NB4 (cell line): ENCODE measurements around the gene TCF4.

Source experiments
- DNase-seq: peaks from one replicate; pipeline ENCODE4 v3.0.0; 2010; ENCODE audit warnings: low read depth
- H3K4me3 ChIP-seq: one replicate; pipeline ENCODE4 v1.5.1; 2011; ENCODE audit warnings: mild to moderate bottlenecking, low read depth, low read length, moderate library complexity
- CTCF ChIP-seq: IDR thresholded peaks from one replicate; pipeline ENCODE4 v1.5.1; 2012; ENCODE audit warnings: low read depth, low read length
- MAX ChIP-seq: IDR thresholded peaks from 2 replicates; pipeline ENCODE4 v1.6.1; 2011; ENCODE audit warnings: low read depth, low read length
- MYC ChIP-seq: IDR thresholded peaks from 2 replicates; pipeline ENCODE4 v1.6.1; 2011; ENCODE audit warnings: low read depth, low read length
- POLR2A ChIP-seq: IDR thresholded peaks from 2 replicates; pipeline ENCODE4 v1.6.1; 2011; ENCODE audit warnings: mild to moderate bottlenecking; ENCODE audit not compliant: insufficient read length; ENCODE audit errors: extremely low read depth

Gene TCF4

GRCh38 chr18:55280503-55280902 lies 307.5 kb downstream of the TCF4 start:
- H3K4me3 ChIP-seq, result no peak overlapping the region
- no peak for TF ChIP-seq CTCF
- no peak for DNase-seq

GRCh38 chr18:55275039-55275901 lies 312.7 kb downstream of the TCF4 start:
- TF ChIP-seq MYC (no peak), POLR2A (no peak), MAX (no peak), CTCF (no peak)
- DNase-seq, result peak; percentile 24
- H3K4me3 ChIP-seq, result no peak overlapping the region

GRCh38 chr18:55272510-55273243 lies 315.3 kb downstream of the TCF4 start:
- DNase-seq, result no peak
- no peak overlapping the region for H3K4me3 ChIP-seq
- TF ChIP-seq MYC, result no peak
- no peak for TF ChIP-seq POLR2A
- TF ChIP-seq CTCF, result no peak
- TF ChIP-seq MAX, result no peak

GRCh38 chr18:55269622-55270021 lies 318.4 kb downstream of the TCF4 start:
- no peak for TF ChIP-seq MYC
- TF ChIP-seq POLR2A, result no peak
- no peak for TF ChIP-seq CTCF
- TF ChIP-seq MAX, result no peak
- no peak for DNase-seq
- no peak overlapping the region for H3K4me3 ChIP-seq

GRCh38 chr18:55268628-55269275 lies 319.2 kb downstream of the TCF4 start:
- peak; percentile 27 for DNase-seq
- no peak for TF ChIP-seq POLR2A
- no peak for TF ChIP-seq MAX
- TF ChIP-seq MYC, result no peak
- TF ChIP-seq CTCF, result no peak

More at GRCh38 chr18:55268628-55269275, 319.2 kb downstream of the TCF4 start:
- H3K4me3 ChIP-seq, result no peak overlapping the region
